Measurements from ENCODE around the gene MYO7B.

Gene MYO7B

DNA sequence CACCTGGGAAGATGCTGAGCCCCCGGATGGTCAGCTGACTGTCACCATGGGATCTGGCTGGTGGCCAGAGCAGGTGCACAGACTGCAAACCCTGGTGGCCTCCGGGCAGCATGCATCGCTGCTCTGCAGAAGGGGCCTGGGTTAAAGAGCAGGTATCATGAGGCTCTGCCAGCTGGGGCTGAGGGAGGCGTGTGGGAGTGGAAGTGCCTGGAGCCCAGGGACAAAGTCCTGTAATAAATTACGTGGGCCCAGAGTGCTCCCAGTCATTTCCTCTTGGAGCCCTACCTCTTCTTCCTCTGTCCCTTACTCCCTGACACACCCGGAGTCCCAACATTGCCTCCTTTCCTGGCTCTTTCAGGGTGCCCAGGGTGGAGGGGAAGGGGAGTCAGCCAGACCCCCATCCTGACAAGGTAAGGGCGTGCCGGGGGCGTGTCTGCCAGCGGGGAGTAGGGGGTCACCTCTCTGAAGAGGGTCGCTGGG, at the start of gene MYO7B:
Gene MYO7B (plus strand): TSS at position 262 of the 480 bp plus-strand sequence. CDS start 24,040 bp downstream, outside the sequence.
- DNase-seq: no peak

DNA sequence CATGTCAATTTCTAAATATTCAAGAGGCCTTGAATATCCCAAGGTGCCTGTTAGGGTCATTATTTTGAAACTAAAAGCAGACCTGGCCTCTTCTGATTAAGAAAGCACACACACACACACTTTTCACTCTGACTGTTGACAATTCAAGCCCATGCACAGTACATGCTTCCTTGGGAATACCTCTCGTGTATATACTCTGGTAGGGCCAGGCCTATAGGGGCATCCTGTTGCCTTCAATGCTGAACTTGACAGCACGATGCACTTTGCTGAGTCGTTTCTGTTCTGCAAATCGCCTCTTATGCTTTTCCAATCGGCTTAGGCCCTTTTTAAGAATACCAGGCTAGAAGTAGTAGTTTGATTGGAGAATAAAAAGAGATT, 49.8 kb upstream of the MYO7B start:
- DNase-seq: no peak

DNA sequence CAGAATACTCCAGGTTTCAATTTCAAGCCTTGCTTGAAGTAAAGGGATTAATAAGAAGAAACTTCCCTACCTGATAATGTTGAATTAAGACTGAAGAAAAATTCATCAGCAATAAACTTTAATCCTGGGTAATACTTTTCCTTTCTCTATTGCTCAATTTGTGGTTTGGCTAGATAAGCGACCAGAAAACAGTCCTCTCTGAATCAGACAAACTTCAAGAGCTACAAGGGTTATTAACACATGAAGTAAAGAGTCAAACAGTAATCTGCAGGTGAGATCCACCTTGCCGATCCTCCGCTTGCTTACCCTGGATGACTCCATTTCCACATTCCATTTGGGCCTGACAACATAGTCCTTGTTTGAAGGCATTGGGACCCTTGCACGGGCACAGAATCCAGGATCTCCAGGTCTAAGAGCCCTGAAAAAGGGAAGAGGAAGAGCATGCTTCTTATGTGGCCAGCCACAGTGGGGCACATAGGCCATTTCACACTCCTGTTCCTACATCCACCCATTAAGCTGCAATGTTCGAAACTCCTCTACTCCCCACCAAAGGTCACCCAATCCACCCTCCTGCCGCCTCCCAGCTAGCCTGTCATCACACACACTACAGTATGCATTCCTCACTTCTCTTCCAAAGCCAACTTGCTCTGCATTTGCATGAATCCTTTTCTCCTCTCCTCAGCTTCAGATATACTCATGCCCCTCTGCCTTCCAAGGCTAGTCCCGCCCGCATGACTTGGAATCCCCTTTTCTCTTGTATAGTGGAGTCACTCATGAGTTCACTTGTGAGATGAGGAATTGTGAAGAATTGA, 49.0 kb upstream of the MYO7B start:
- no peak for DNase-seq

DNA sequence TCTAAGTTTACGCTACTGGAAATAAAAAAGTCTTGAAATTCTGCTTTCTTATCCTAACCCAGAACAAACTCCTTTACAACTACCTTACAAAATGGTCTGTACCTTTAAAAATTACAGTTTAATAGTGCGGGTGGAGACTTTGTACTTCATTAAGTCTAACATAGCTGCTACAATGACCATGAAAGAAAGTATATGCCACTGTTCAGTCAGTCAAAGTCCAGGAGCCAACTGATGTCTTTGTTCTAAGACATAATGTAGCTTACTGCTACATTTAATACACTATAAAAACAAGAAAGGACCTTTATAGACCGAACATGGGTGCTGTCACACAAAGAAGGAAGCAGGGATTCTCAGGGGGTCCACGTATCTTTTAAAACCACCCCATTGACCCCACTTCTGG, 45.2 kb upstream of the MYO7B start:
- no peak for DNase-seq

DNA sequence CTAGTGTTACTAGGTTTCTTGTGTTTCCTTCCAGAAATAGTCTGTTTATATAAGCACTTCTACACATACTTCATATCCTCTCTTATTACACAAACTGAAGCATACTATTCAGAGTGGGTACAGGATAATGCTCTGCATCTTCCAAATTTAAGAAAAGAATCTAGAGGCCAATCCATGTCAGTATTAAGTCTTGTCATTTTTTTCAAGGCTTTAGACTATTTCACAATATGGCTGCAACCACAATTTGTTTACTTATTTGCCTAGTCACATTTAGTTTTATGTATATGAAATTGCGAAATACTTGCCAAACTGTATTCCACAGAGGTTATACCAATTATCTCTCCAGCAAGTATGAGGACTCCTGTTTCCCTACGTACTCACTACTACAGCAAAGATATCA, 37.1 kb upstream of the MYO7B start:
- no peak for DNase-seq

DNA sequence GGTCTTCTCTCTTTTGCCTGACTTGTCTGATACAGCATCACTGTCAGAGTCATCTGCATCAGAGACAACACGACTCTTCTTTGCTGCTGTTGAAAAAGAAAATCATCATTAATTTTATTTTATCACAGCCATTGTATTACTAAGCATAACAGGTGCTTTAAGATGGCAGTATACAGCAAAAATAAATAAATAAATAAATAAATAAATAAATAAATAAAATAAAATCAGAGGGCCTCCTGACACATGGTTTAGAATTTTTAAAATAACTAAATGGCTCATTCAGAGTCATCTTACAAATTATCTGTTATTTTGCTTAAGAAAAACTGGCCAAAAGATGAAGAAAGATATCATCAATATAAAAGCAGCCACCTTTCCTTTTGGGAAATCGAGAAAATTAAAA, 32.0 kb upstream of the MYO7B start:
- no peak for DNase-seq

DNA sequence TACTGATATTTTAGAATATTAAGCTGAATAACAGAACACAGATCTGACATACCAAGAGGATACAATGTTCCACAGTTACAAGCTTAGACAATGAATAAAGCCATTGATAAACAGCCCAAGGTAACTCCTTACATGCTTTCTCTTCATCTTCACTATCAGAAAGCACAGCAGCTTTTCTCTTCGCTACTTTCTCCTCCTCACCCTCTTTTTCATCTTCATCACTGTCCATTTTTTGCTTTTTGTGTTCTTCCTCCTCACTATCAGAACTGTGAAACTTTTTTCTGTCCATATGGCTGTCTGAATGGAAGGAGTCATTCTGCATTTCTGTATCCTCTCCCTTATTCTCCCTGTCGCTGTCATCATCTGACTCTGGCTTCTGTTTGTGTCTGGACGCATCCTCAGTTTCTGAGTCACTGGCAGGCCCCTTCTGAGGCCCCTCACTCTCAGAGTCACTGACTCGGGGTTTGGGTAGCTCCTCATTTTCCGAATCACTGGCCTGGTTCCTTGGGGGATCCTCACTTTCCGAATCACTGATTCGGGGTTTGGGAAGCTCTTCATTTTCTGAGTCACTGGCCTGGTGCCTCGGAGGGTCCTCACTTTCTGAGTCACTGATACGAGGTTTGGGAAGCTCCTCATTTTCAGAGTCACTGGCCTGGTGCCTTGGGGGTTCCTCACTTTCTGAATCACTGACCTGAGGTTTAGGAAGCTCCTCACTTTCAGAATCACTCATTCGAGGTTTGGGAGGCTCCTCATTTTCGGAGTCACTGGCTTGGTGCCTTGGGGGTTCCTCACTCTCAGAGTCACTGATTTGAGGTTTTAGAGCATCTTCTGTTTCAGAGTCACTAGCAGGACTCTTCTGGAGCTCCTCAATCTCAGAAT, 30.7 kb upstream of the MYO7B start:
- DNase-seq: no peak

DNA sequence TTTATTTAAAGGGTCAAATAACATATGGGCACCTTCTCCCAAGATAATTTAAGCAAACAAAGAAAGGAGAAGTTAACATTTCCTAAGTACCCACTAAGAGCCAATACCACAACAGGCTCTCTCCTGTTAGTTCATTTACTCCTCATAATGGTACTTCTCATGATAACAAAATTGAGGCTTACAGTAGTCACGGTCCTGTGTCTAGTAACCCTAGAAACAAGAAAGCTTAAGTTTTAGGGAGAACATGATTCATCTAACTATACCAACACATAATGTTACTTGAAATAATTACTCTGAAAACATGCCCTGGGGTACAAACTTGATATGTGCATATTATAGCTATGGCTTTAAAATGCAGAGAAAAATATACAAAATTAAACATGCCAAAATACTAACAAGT, 29.0 kb upstream of the MYO7B start:
- no peak for DNase-seq

DNA sequence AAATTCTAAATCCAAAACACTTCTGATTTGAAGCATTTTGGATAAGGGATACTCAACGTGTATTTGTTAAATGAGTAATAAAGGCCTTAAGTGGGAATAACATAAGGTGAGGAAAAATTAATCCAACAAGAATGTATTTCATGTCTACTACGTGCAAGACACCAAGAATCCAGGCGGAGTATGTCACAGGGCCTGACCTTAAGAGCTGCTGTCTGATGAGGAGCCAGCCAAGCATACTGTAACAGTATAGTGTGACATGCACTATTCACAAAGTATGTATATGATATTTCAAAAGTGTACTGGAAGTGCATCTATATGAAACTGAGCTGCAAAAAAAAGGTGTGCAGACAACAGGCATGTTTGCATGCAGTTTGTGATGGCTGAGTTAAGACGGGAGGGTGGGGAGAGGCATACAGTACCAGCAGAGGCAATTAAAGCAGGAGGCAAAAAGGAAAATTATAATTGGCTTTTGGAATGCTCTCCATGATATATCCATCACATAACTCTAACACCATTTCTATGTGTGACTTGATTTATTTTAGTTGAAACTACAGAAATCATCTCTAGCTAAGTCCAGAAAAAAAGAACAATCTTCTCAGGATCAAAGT, 27.4 kb upstream of the MYO7B start:
- no peak for DNase-seq

DNA sequence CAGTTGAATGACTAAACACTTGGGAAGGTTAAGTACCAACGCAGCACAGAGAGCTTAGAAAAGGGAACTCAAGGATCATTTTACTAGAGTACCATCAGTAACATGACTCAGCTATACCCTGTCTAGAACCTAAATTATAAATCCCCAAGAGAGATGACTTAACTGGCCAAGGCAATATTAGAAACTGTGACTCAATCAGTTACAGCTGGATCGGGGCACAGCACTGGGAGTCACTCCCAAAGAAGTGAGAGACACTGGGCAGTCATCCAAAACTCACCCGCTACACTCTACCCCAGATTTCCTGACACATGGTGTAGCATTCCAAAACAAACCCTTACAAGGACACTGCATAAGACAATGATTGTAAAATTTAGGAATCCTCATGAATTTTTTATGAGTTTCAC, 26.9 kb upstream of the MYO7B start:
- DNase-seq: no peak

DNA sequence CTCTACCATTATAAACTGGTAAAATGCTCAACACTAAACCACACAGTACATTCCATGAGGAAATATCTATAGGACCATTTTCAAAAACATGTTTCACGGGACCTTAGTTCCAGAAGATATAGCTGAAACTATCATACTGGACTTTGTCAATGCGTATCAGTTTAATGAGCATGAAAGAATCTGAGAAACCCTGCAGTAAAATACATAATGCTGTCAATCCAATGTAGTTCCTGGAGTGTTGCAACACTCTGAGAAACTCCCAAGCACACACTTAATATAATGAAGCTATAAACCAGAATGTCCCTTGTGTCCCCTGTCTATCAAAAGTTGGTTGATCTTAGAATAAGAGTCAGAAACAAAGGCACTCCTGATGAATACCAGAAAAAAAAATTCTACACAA, 25.4 kb upstream of the MYO7B start:
- no peak for DNase-seq

DNA sequence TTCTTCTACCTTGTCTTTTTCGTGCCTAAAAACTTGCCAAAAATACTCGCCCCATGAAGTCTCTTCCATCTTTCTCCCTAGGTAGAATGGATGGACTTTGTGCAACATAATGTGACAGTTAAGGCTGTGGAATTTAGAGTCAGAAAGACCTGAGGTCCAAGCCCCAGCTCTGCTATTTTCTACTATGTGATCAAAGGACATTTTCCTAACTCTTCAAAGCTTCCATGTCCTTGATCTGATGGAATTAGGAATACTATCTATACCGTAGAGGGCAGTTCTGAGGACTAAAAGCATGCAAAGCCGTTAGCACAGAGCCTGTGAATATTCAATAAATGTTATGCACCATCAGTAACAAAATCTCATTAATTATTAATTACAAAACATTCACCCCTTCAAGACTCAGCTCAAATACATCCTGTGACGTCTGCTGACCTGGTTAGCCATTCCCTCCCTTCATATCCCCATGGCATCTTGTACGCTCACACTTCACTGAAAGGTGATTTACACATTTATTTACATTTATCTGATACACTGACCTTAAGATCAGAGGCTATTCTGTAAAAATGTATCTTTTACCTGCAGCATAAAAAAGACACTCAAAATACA, 24.3 kb upstream of the MYO7B start:
- DNase-seq: no peak

DNA sequence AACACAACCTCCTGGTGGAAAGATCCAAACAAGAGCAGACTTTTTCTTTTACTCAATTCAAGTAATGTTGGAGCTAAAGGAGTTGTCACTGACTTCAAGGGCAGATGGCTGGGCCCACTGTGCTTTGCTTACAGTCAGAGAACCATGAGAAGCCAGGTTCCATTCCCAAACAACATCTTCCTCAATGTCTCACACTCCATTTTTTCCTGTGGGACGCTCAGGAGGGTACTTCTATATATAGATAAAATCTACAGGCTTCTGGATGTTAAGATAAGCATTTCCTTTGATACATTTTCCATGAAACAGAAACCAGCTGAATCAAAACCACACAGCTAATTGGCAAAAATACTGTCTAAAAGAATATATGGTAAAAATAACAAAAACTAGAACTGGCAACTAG, 23.6 kb upstream of the MYO7B start:
- DNase-seq: no peak

DNA sequence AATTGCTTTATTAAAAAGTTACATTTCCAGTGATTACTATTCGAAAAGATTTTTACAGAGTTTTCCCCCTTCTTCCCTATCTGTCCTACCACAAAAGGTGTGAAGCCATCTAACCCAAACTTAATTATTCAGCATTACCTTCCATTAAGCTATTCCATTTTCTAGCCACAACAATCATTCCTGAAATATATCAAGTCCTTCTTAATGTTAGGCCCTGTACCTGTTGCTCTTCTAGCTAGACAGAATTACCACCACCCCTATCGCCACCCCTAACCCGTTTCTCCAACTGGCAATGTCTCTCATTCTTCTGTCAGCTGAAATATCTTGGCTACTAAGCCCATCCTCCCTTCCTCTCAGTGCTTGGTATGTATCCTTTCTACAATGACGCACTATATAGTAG, 23.1 kb upstream of the MYO7B start:
- no peak for DNase-seq

DNA sequence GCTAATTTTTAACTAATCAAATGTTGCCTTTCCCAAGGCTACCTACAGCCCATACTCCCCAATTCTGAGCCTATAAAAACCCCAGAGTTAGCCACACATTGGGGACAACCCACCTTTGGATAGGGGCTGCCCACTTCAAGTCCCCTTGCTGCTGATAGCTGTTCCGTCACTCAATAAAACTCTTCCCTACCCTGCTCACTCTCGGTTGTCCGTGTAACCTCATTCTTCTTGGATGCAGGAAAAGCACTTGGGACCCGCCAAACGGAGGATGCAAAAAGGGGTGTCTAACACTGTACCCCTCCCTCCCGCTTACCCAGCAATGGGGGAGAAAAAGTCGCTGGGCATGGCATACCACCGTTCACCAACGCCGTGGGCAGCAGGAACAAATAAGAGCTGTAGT, 21.4 kb upstream of the MYO7B start:
- no peak for DNase-seq

DNA sequence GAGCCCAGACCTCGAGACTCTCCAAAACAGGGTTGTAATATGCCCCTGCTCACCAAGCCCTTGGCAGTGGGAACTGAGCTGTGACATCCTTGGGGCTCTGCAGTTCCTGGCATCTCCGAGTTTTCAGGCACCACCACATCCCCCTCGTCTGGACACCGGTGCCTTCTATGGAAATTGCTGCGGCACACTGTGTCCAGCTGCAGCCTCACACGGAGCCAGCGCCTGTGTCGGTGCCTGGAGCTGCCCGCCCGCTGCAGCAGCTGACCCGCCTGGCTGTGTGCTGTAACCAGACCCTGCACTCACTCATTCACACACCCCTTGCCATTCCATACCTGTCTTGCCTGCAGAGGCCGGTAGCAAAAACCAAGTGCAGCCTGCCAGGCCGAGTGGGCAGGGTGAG, 21.0 kb upstream of the MYO7B start:
- DNase-seq: no peak

DNA sequence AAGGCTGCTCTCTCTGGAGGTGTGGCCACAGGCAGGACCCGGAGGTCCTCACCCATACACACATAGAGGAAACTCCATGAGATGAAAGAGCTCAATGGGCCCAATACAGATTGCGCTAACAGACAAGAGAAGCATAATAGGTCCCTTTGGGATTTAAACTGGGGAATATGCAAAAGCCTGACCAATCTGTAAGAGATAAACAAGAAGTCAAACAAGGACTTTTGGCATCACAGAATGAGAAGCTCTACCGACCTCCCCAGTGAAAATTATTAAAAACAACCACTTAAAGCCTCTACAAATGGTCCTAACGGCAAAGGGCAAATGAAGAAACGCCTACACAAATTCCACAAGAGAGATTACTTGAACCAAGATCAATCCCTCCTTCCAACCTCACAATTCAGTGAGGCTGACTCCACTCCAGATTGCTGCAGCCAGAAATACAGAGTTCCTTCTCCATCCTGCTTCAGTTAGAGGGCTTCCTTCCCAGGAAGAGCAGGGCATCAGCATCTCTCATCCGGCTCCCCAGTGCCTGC, 20.0 kb upstream of the MYO7B start:
- DNase-seq: no peak

DNA sequence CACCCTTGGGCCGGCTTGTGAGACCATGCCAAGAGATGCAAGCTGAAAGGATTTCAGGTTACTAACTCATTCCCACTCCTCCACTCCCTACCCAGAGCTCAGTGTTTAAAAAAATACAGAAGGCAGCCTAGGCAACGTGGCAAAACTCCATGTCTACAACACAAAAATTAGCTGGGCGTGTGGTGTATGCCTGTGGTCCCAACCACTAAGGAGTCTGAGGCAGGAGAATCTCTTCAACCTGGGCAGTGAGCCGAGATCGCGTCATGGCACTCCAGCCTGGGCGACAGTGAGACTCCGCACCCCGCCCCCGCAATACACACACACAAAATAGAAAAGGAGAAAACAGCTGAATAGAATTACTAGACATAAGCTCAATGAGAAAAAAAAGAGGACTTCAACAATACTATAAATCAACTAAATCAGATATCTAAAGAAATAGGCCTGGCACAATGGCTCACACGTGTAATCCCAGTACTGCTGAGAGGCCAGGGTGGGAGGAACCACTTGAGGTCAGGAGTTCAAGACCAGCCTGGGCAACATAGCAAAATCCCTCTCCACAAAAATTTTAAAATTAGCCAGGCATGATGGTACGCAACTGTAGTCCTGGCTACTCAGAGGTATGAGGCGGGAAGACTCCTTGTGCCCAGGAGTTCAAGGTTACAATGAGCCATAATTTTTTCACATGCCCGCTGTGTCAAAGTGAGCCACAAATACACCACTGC, 19.3 kb upstream of the MYO7B start:
- no peak for DNase-seq

DNA sequence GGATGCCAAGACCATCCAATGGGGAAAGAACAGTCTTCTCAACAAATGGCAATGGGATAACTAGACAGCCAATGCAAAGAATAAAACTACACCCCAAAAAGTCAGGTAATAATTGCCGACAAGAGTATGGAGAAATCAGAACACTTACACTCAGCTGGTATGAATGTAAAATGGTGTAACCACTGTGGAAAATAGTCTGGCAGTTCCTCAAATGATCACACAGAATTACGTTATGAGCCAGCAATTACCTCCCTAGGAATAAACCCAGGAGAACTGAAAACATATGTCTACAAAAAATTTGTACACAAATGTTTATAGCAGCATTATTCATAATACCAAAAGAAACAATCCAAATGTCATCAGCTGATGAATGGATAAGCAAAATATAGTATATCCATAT, 18.0 kb upstream of the MYO7B start:
- no peak for DNase-seq

DNA sequence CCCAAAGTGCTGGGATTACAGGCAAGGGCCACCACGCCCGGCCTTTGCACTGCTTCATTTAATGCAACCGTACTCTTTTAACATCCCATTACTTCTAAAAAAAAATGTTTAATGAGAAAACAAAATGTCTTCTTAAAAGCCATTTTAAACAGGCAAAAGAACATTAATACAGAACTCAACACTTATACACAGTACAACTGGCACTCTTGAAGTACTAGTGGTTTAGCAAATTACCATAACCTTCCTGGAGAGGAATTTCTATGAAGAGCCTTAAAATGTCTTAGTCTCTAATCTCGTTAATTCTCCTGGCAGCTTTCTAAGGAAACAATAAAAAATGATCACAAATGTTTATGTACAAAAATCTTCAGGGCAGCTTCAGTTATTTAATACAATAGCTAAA, 15.1 kb upstream of the MYO7B start:
- no peak for DNase-seq

DNA sequence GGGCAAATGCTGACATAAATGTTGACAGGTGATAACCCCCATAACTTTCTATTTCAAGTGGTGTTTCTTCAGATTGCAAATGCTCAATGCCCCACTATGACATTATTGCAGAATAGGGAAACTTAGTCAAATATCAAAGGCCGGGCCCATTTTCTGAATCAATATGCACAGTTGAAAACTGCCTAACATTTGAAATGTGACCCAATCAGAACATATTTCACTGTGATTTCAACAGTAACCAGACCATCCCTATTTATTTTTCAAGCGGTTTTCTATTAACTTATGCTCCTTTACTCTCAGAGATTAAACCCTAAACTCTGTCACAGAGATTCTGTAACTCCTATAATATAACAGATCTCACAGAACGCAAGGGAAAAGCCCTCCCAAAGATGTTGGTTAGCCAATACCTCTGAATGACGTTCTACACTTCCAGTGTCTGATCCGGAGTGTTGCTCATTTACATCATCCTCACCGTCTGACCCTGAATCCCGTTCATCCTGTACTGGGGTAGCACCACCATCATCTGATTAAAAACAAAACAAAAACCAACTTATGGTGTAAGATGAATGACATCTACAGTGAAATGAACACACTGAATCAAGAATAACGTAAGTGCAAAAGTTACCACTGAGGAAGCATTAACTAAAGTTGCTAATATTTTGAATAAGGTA, 12.1 kb upstream of the MYO7B start:
- DNase-seq: no peak

Measured in NCI-H2227 treated with DMSO at 0.1 percent for 48 hours (cell line).